Hippocampal formation (tissue), 2 donors: Measurements from ENCODE around the gene COL4A2.

Experiments used
- DNase-seq, 2 donors: peaks; one replicate each; lab custom pipeline; 2025; lab: John Stamatoyannopoulos, UW

COL4A2 gene

GRCh38 chr13:110290826-110291225 lies 16.3 kb upstream of the COL4A2 start:
- no peak for DNase-seq

GRCh38 chr13:110291286-110291685 lies 15.8 kb upstream of the COL4A2 start:
- DNase-seq: no peak

- DNase-seq: no peak
Measured at GRCh38 chr13:110293037-110293436, 14.0 kb upstream of the COL4A2 start.

DNA sequence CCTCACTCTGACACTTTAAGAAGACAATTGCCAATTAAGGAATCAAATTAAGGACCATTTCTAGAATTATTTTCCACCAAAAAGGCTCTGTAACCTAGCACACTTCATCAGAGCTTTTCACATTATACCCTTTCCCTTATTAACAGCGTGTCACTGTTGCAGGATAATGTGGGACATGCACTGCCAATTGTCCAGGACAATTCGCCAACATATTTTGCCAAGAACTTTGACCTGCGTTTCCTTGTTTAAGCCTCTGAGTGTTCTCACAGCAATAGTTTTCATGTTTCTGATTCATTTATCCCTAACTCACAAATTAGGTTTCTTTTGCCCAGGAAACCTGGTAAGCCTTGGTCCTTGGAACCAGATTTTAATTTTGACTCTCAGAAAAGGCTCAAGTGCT lies 13.4 kb upstream of the COL4A2 start:
- DNase-seq: no peak

- DNase-seq: no peak
Measured at GRCh38 chr13:110294146-110294545, 12.9 kb upstream of the COL4A2 start.

DNA sequence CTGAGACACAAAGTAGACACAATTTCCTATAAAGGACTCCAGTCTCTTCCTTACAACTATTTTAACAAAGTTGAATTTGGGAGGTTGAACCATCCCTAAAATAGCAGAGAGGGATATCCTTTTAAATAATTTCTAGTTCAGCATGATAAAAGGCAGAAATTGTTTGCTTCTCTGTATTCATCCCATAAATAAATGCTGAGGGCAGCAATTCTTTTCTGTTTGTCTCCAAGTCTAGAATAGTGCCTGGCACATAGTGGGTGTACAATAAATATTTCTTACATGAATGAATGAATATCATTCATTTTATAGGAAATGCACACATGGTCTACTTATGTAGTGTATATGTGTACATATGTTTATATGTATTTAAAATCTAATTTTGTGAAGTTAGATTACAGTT lies 12.5 kb upstream of the COL4A2 start:
- no peak for DNase-seq

GRCh38 chr13:110297011-110297410 lies 10.1 kb upstream of the COL4A2 start:
- no peak for DNase-seq

DNA sequence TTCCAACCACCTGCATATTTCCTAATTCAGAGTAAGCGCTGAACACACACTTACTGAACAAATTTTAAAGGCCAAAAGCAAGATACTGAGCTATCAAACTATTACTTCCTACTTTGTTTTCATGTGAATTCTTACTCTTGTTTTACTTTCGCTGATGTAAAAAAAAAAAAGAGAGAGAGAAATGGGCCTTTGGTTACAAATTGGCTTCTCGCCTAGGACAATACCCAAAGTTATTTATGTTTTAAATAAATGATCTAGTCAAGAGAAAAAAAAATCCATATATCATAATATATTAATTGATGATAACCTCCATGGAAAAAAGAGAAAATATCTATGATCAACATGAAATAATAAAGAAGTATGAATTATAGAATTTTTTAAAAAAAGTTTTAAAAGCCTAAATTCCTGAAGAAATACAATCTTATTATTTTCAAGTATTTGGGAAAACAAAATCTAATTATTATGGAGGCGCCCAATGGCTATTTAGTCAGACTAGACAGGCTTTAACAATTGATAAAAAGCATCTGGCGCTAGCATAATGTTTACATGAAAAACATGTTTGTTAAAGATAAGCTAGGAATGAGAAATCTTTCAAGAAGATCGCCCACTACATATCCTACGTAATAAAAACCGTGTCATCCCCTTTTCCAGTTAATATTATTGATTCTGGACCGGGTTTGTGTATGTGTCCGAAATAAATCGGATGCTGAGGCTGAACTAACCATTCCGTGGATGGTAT lies 9.1 kb upstream of the COL4A2 start:
- DNase-seq: no peak

DNA sequence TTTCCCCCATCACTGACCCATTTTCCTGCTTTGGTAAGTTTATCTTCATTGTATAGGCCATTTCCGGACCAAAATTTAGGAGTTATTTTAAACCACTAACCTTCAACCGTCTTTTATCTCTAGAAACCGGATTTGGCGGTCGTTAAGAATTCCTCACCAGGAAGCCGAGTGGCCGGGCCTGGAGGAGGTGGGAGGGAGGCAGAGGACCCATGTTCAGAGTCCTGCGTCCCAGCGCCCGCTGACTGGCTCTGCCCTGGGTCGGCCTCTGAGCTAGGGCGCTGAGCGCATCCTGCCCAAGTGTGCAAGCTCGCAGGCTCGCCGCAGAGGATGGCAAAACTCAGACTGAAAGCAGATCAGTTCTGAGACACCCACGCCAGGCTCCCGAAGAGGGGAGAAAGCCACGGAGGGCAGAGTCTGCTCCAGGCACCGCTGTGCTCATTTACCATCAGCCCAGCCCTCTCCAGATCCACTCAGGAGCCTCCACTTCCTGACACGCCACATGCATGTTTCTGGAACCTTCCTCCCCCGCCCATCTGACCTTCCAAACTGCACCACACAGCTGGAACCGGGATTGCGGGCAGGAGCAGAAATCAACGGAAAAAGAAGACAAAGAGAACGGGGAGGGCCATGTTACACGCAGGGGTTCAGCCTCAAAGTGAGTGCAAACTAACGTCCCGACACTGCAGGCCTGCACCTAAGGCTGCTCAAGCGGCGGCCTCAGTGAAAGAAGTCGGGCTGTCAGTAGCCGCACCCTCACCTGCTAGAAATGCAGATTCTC lies 8.4 kb upstream of the COL4A2 start:
- no peak for DNase-seq

DNA sequence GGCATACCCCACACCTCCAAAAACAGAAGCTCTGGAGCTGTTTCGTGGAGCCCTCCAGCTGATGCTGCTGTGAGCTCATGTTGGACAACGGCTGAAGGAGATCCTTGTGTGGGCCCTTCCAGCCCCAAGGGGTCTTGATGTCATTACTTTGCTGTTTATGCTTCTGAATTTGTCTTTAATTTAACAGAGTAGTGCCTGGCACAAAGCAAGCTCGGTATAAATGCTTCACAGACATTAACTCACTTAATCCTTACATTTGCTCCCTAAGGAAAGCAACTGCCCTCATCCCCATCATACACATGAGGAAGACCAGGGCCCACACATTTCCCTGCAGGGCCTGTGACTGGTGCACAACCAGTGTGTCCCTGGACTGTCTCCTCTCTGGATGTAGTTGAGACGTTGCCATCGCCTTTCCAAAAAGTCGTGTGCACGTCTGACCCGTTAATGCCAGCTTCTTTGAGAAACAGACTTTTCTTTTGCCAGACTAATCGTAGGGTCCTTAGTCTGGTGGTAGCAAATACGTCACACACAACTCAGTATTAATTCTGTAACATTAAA lies 7.7 kb upstream of the COL4A2 start:
- no peak for DNase-seq

GRCh38 chr13:110300090-110300815 lies 6.8 kb upstream of the COL4A2 start:
- no peak for DNase-seq

DNA sequence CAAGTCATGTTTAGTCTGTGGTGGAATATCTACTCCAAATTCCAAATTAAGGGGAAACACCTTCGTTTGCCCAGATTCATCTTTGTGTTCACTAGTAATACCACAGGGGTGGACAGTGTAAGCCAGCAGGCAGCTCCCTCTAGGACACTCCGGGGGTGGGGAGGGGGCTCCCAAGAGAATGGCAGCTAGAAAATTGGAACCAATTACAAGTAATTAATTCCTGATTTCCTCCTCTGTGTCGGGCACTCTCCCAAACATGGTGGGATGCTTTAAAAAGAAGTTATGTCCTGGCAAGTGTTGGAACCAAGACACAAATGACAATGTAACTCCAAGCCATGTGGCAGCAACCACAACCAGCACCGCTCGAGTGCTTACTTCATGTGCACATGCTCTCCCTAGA lies 6.0 kb upstream of the COL4A2 start:
- DNase-seq: no peak

DNA sequence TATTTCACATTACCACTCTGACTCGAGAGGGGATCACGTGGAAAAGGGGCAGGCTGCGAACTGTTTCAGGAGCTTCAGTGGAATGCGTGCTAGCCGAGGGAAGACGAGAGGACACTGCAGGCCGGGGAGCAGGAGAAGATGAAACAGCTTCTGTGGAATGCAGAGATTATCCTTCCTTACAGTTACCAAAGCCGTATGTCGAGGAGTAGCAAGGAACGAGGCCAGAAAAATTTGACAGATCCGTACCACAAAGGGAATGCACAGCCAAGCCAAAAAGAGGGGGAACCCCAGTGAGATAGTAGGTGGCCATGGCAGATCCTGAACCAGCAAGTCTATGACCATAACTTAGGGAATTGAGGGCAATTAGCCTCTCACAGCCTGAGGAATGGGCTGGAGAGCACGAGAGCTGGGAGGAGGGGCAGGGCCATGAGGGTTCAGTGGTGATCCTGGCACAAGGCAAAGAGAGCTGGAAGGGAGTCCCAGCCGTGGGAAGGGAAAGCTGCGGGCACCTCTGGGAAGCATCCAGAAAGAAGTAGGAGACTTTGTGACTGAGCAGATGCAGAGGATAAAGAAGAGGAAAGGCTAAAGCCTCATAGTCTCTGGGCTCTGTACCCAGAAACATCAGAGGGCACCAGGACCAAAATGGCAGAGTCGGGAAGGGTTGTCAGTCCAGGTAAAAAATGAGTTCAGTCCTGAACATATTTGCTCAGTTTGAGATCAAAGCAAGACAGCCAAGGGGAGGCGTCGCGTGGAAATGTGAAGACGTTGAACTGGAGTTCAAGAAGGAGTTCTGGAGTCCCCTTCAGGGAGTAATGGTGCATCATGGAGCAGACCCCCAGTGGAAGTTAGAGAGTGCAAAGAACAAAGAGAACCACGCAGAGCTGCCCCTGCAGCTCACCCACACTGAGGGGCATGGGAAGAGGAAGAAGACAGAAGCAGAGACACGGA lies 5.2 kb upstream of the COL4A2 start:
- DNase-seq: no peak

- no peak for DNase-seq
Measured at GRCh38 chr13:110302997-110303396, 4.1 kb upstream of the COL4A2 start.

- DNase-seq: no peak
Measured at GRCh38 chr13:110303644-110304043, 3.4 kb upstream of the COL4A2 start.

GRCh38 chr13:110304256-110304655 lies 2.8 kb upstream of the COL4A2 start:
- DNase-seq: no peak

GRCh38 chr13:110305001-110305400 lies 2.1 kb upstream of the COL4A2 start:
- no peak for DNase-seq

DNA sequence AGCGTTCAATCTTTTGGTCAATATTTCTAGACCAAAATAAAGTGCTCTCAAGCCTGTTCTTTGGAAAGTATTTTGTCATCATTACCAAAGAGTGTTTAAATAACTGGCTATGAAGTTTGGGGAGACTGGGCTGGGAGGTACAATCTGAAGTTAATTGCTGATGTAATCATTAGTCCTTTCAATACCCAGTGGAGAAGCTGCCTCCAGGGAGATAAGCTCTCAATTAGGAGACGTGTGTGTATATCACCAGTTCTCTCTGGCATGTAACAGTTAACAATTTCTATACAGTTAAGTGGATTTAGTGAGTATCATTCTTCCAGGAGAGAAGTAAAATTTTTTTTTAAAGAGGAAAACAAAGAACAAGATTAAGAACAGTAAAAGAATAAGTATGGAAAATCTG lies 1.5 kb upstream of the COL4A2 start:
- no peak for DNase-seq

- DNase-seq: no peak
Measured at GRCh38 chr13:110305949-110306339, 1.1 kb upstream of the COL4A2 start.

DNA sequence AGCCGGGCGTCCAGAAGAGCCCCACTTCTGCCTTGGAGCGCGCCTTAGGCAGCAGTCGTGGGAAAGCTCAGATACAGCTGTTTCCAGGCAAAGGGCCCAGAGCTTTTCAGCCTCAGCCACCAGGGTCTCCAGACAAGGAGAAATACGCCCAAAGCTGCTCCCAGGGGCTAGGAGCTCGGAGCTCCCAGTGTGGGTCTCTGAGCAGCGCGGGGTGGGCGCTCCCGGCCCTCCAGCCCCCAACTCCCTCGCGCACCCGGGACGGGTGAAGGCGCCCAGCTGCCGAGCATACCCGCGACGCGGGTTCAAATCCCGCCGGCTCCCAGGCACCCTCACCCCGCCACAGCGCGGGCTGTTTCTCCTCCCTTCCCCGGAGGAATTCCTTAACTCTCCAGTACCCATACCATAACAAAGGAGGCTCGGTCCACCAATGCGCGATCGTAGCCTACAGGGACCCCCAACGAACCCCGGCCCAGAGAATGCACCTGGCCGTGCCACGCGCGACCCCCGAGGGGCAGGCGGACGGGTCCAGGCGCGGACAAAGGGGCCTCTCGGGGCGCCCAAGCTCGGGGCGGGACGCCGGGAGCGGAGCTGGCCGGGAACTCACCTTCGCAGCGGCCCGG lies 634 bp upstream of the COL4A2 start:
- DNase-seq: no peak
